ENCODE results near the gene S100A16.
"Not testable (repeated sequence)": the region's sequence is repeated elsewhere in the genome, so short reads cannot be mapped to it uniquely, and the experiment has no call there.

Gene S100A16

GRCh38 chr1:153592748-153593147 lies 20.2 kb downstream of the S100A16 start:
- in situ Hi-C loops (cut with MboI; ENCODE audit: low sequenced_read_pairs), result no loop called here

GRCh38 chr1:153588482-153588881 lies 24.5 kb downstream of the S100A16 start:
- in situ Hi-C loops (cut with MboI; ENCODE audit: low sequenced_read_pairs), result no loop called here

- in situ Hi-C loops (cut with MboI; ENCODE audit: low sequenced_read_pairs), result not testable (repeated sequence)
Observed at GRCh38 chr1:153588033-153588432, 24.9 kb downstream of the S100A16 start.

- in situ Hi-C loops (cut with MboI; ENCODE audit: low sequenced_read_pairs), result no loop called here
Observed at GRCh38 chr1:153587314-153587713, 25.6 kb downstream of the S100A16 start.

GRCh38 chr1:153586347-153586746 lies 26.6 kb downstream of the S100A16 start:
- in situ Hi-C loops (cut with MboI; ENCODE audit: low sequenced_read_pairs), result no loop called here

GRCh38 chr1:153585006-153585405 lies 27.9 kb downstream of the S100A16 start:
- in situ Hi-C loops (cut with MboI; ENCODE audit: low sequenced_read_pairs), result no loop called here

GRCh38 chr1:153583976-153584375 lies 29.0 kb downstream of the S100A16 start:
- in situ Hi-C loops (cut with MboI; ENCODE audit: low sequenced_read_pairs), result no loop called here

GRCh38 chr1:153583514-153583913 lies 29.4 kb downstream of the S100A16 start:
- in situ Hi-C loops (cut with MboI; ENCODE audit: low sequenced_read_pairs), result not testable (repeated sequence)

GRCh38 chr1:153582836-153583235 lies 30.1 kb downstream of the S100A16 start:
- in situ Hi-C loops (cut with MboI; ENCODE audit: low sequenced_read_pairs), result not testable (repeated sequence)

GRCh38 chr1:153578936-153579335 lies 34.0 kb downstream of the S100A16 start:
- in situ Hi-C loops (cut with MboI; ENCODE audit: low sequenced_read_pairs), result loop anchor here (10.0 kb wide), 1 partner anchor 46 kb away; the partner anchor contains the start of genes S100A1 and S100A13

GRCh38 chr1:153578490-153578889 lies 34.4 kb downstream of the S100A16 start:
- in situ Hi-C loops (cut with MboI; ENCODE audit: low sequenced_read_pairs), result loop anchor here (10.0 kb wide), 1 partner anchor 46 kb away; the partner anchor contains the start of genes S100A1 and S100A13

- in situ Hi-C loops (cut with MboI; ENCODE audit: low sequenced_read_pairs), result loop anchor here (10.0 kb wide), 1 partner anchor 47 kb away; the partner anchor contains the start of genes S100A1 and S100A13
Observed at GRCh38 chr1:153577624-153578051, 35.3 kb downstream of the S100A16 start.

- in situ Hi-C loops (cut with MboI; ENCODE audit: low sequenced_read_pairs), result loop anchor here (10.0 kb wide), 1 partner anchor 48 kb away; the partner anchor contains the start of genes S100A1 and S100A13
Observed at GRCh38 chr1:153577138-153577537, 35.8 kb downstream of the S100A16 start.

GRCh38 chr1:153575497-153575896 lies 37.4 kb downstream of the S100A16 start:
- in situ Hi-C loops (cut with MboI; ENCODE audit: low sequenced_read_pairs), result loop anchor here (10.0 kb wide), 1 partner anchor 49 kb away; the partner anchor contains the start of genes S100A1 and S100A13

GRCh38 chr1:153575081-153575491 lies 37.9 kb downstream of the S100A16 start:
- in situ Hi-C loops (cut with MboI; ENCODE audit: low sequenced_read_pairs), result loop anchor here (10.0 kb wide), 1 partner anchor 50 kb away; the partner anchor contains the start of genes S100A1 and S100A13

GRCh38 chr1:153573351-153573750 lies 39.6 kb downstream of the S100A16 start:
- in situ Hi-C loops (cut with MboI; ENCODE audit: low sequenced_read_pairs), result loop anchor here (10.0 kb wide), 1 partner anchor 51 kb away; the partner anchor contains the start of genes S100A1 and S100A13

GRCh38 chr1:153572569-153573015 lies 40.3 kb downstream of the S100A16 start:
- in situ Hi-C loops (cut with MboI; ENCODE audit: low sequenced_read_pairs), result loop anchor here (10.0 kb wide), 1 partner anchor 52 kb away; the partner anchor contains the start of genes S100A1 and S100A13

GRCh38 chr1:153571706-153572105 lies 41.2 kb downstream of the S100A16 start:
- in situ Hi-C loops (cut with MboI; ENCODE audit: low sequenced_read_pairs), result loop anchor here (10.0 kb wide), 1 partner anchor 53 kb away; the partner anchor contains the start of genes S100A1 and S100A13

GRCh38 chr1:153570874-153571273 lies 42.1 kb downstream of the S100A16 start:
- in situ Hi-C loops (cut with MboI; ENCODE audit: low sequenced_read_pairs), result loop anchor here (10.0 kb wide), 1 partner anchor 54 kb away; the partner anchor contains the start of genes S100A1 and S100A13

GRCh38 chr1:153569465-153569864 lies 43.5 kb downstream of the S100A16 start:
- in situ Hi-C loops (cut with MboI; ENCODE audit: low sequenced_read_pairs), result loop anchor here (5.0 to 10.0 kb wide), 2 partner anchors 37 to 55 kb away; no protein-coding TSS in a partner anchor

GRCh38 chr1:153568367-153569099 lies 44.4 kb downstream of the S100A16 start:
- in situ Hi-C loops (cut with MboI; ENCODE audit: low sequenced_read_pairs), result loop anchor here (5.0 to 10.0 kb wide), 2 partner anchors 36 to 54 kb away; no protein-coding TSS in a partner anchor
